Caco-2 (cell line): ENCODE results near the gene FADS6. TPM values are rescaled to one million over a fixed set of nuclear protein-coding genes. Genes with fewer than 3 reads are reported as not detected.

Experiments used
- BruUV-seq: library from RNA; stranded (reverse); fragments of 400-500 nt; replicated peaks from 2 replicates; lab custom pipeline; 2021; lab: Mats Ljungman, UMichigan
- CTCF ChIA-PET: fragments of 300-600 bp; sonication (Branson Sonifier 250); formaldehyde crosslinking; loops from one replicate; lab custom pipeline; 2022; ENCODE audit warnings: antibody characterized with exemption; lab: Charles Lee
- POLR2A ChIA-PET: fragments of 300-600 bp; sonication (Branson Sonifier 250); formaldehyde crosslinking; loops from one replicate; lab custom pipeline; 2022; ENCODE audit warnings: antibody characterized with exemption; lab: Charles Lee
- DNase-seq, 2 experiments: peaks; one replicate each; pipeline versions ENCODE4 v3.0.0 to v3.0.0-alpha.2; 2020 to 2022
- H3K27me3 ChIP-seq: replicated peaks from 2 replicates; pipeline ENCODE4 v1.6.0; 2011; ENCODE audit warnings: low read length; ENCODE audit not compliant: control insufficient read depth, insufficient read depth
- H3K36me3 ChIP-seq: 2 replicates; pipeline ENCODE4 v1.5.1; 2011; ENCODE audit warnings: low read length; ENCODE audit not compliant: control insufficient read depth, insufficient read depth
- H3K4me1 ChIP-seq: fragments of 250-450 bp; sonication (Bioruptor Pico); 2 replicates; pipeline ENCODE4 v1.5.1; 2020; ENCODE audit warnings: mild to moderate bottlenecking
- H3K4me3 ChIP-seq: 2 replicates; pipeline ENCODE4 v1.5.1; 2011; ENCODE audit warnings: low read depth, mild to moderate bottlenecking, control low read depth, low read length
- H3K9me3 ChIP-seq: fragments of 250-450 bp; sonication (Bioruptor Pico); 2 replicates; pipeline ENCODE4 v1.5.1; 2020; ENCODE audit warnings: mild to moderate bottlenecking, moderate library complexity
- H3K27ac Mint-ChIP-seq: one replicate; pipeline ENCODE4 v1.8.0; 2022; ENCODE audit warnings: mixed read lengths; ENCODE audit not compliant: unreplicated experiment
- H3K27me3 Mint-ChIP-seq: one replicate; pipeline ENCODE4 v1.8.0; 2022; ENCODE audit warnings: mixed read lengths; ENCODE audit not compliant: insufficient read depth, unreplicated experiment
- H3K36me3 Mint-ChIP-seq: one replicate; pipeline ENCODE4 v1.8.0; 2022; ENCODE audit warnings: mild to moderate bottlenecking, mixed read lengths; ENCODE audit not compliant: insufficient read depth, unreplicated experiment
- H3K4me1 Mint-ChIP-seq: one replicate; pipeline ENCODE4 v1.8.0; 2022; ENCODE audit warnings: low read depth, mixed read lengths; ENCODE audit not compliant: unreplicated experiment
- H3K4me3 Mint-ChIP-seq: one replicate; pipeline ENCODE4 v1.8.0; 2022; ENCODE audit warnings: mild to moderate bottlenecking, moderate library complexity, mixed read lengths; ENCODE audit not compliant: unreplicated experiment
- H3K9me3 Mint-ChIP-seq: one replicate; pipeline ENCODE4 v1.8.0; 2022; ENCODE audit warnings: mixed read lengths; ENCODE audit not compliant: unreplicated experiment
- CTCF ChIP-seq, 2 experiments: fragments of 200-600 bp in 1 of 2; IDR thresholded peaks; 1 replicate in 1 of 2; 2 replicates in 1 of 2; pipeline versions ENCODE4 v1.5.1 to v1.8.0; 2011 to 2022; ENCODE audit warnings: antibody characterized with exemption in 1 of 2, control low read depth in 1 of 2, inconsistent platforms in 1 of 2, low read depth in 1 of 2, low read length in 1 of 2, mild to moderate bottlenecking in 1 of 2, moderate library complexity in 1 of 2; ENCODE audit not compliant: insufficient read depth in 1 of 2, severe bottlenecking in 1 of 2, unreplicated experiment in 1 of 2
- intact Hi-C: fragments of 100-400 bp; cut with micrococcal nuclease; formaldehyde crosslinking; loops from one replicate; pipeline ENCODE4 v1.10.0; 2022; ENCODE audit not compliant: unreplicated experiment
- total RNA-seq: library from RNA; stranded (reverse); gene quantifications from 2 replicates; pipeline ENCODE4 v1.2.3, GENCODE V29; 2022

The FADS6 gene
- total RNA-seq, 1 experiment from 2014 or later = 2.6 TPM

- Histone ChIP-seq H3K27me3 (no peaks in the 10 kb centered on the region), H3K4me1 (peaks cover 24% of the 10 kb centered on the region), H3K9me3 (no peaks in the 10 kb centered on the region), H3K36me3 (peaks cover 3% of the 10 kb centered on the region; the same call in 1 of the 2 replicates), H3K4me3 (no peak overlapping the region)
- no peaks in the 10 kb centered on the region for H3K9me3 Mint-ChIP-seq
- ChIA-PET CTCF (interaction anchor here (1.0 to 2.0 kb wide), 4 partner anchors 23 to 121 kb away, joined by 3 to 9 read pairs (median 4); no protein-coding TSS in a partner anchor), POLR2A (no interaction called here)
- H3K27me3 Mint-ChIP-seq = peaks cover 4% of the 10 kb centered on the region
- H3K4me1 Mint-ChIP-seq = peaks cover 8% of the 10 kb centered on the region
- no peak for DNase-seq
- intact Hi-C loops = loop anchor here (2.0 kb wide), 1 partner anchor 121 kb away; no protein-coding TSS in a partner anchor
- H3K36me3 Mint-ChIP-seq = peaks cover 12% of the 10 kb centered on the region
- no peak for TF ChIP-seq CTCF (IDR thresholded peaks at IDR 0.05; ENCODE audit: insufficient read depth in 1 of 2, low read depth in 1 of 2, low read length in 1 of 2, severe bottlenecking in 1 of 2, unreplicated experiment in 1 of 2)
- no TSS peak for BruUV-seq
- H3K4me3 Mint-ChIP-seq = no peak overlapping the region
- no peak overlapping the region for H3K27ac Mint-ChIP-seq
Measured at GRCh38 chr17:74865504-74866197, 27.8 kb downstream of the FADS6 start.

- H3K4me1 Mint-ChIP-seq = peaks cover 8% of the 10 kb centered on the region
- H3K4me3 Mint-ChIP-seq = no peak overlapping the region
- peaks cover 6% of the 10 kb centered on the region for H3K27me3 ChIP-seq
- TF ChIP-seq CTCF (IDR thresholded peaks at IDR 0.05; ENCODE audit: insufficient read depth in 1 of 2, low read depth in 1 of 2, low read length in 1 of 2, severe bottlenecking in 1 of 2, unreplicated experiment in 1 of 2) = peak; percentile 93 to 97
- DNase-seq = peak; percentile 64 to 81
- no peak overlapping the region for H3K27ac Mint-ChIP-seq
- intact Hi-C loops = loop anchor here (2.0 kb wide), 1 partner anchor 120 kb away; no protein-coding TSS in a partner anchor
- ChIA-PET POLR2A (no interaction called here), CTCF (interaction anchor here (1.0 to 2.0 kb wide), 3 partner anchors 22 to 120 kb away, joined by 3 to 9 read pairs (median 4); no protein-coding TSS in a partner anchor)
- no peak overlapping the region for H3K4me3 ChIP-seq
- H3K27me3 Mint-ChIP-seq = peaks cover 6% of the 10 kb centered on the region
- peaks cover 19% of the 10 kb centered on the region for H3K36me3 Mint-ChIP-seq
- no peaks in the 10 kb centered on the region for H3K9me3 ChIP-seq
- no peaks in the 10 kb centered on the region for H3K9me3 Mint-ChIP-seq
- no TSS peak for BruUV-seq
- H3K4me1 ChIP-seq = peaks cover 31% of the 10 kb centered on the region
- H3K36me3 ChIP-seq = peaks cover 3% of the 10 kb centered on the region; the same call in 1 of the 2 replicates
Measured at GRCh38 chr17:74864866-74865395, 28.5 kb downstream of the FADS6 start.

GRCh38 chr17:74864297-74864865 lies 29.1 kb downstream of the FADS6 start:
- POLR2A ChIA-PET = no interaction called here
- CTCF ChIA-PET = interaction anchor here (0.6 to 2.0 kb wide), 2 partner anchors 22 to 1015 kb away, joined by 3 to 9 read pairs; no protein-coding TSS in a partner anchor
- Histone ChIP-seq H3K4me1 (peaks cover 32% of the 10 kb centered on the region), H3K36me3 (peaks cover 3% of the 10 kb centered on the region; the same call in 1 of the 2 replicates), H3K9me3 (no peaks in the 10 kb centered on the region), H3K4me3 (no peak overlapping the region), H3K27me3 (peaks cover 7% of the 10 kb centered on the region)
- peaks cover 6% of the 10 kb centered on the region for H3K27me3 Mint-ChIP-seq
- no TSS peak for BruUV-seq
- no peaks in the 10 kb centered on the region for H3K9me3 Mint-ChIP-seq
- no peak for DNase-seq
- TF ChIP-seq CTCF (IDR thresholded peaks at IDR 0.05; ENCODE audit: insufficient read depth in 1 of 2, low read depth in 1 of 2, low read length in 1 of 2, severe bottlenecking in 1 of 2, unreplicated experiment in 1 of 2) = no peak
- H3K27ac Mint-ChIP-seq = no peak overlapping the region
- no peak overlapping the region for H3K4me3 Mint-ChIP-seq
- intact Hi-C loops = loop anchor here (2.0 kb wide), 1 partner anchor 120 kb away; no protein-coding TSS in a partner anchor
- peaks cover 21% of the 10 kb centered on the region for H3K36me3 Mint-ChIP-seq
- peaks cover 8% of the 10 kb centered on the region for H3K4me1 Mint-ChIP-seq
